Measurements from ENCODE around the gene C10orf95.
A peak's percentile ranks its signal among the peaks of the same experiment; 100 is the strongest.

C10orf95 gene

GRCh38 chr10:102412293-102412692 is 39.0 kb downstream of the C10orf95 start:
- CTCF ChIA-PET = interaction anchor here (0.6 to 4.5 kb wide), 5 partner anchors 8 to 166 kb away, joined by 4 to 28 read pairs (median 6); no protein-coding TSS in a partner anchor
- Histone ChIP-seq H3K27ac (ENCODE audit: extremely low read depth, low read depth, low read length) (no peak overlapping the region), H3K36me3 (ENCODE audit: control insufficient read depth in 2 of 2, insufficient read depth in 1 of 2, low read length in 2 of 2) (no peaks in the 10 kb centered on the region), H3K4me1 (ENCODE audit: control insufficient read depth, insufficient read depth, low read length) (no peaks in the 10 kb centered on the region; the same call in 1 of the 2 replicates), H3K9me3 (ENCODE audit: control insufficient read depth, insufficient read depth, low read depth, low read length) (no peaks in the 10 kb centered on the region), H3K4me3 (ENCODE audit: low read depth, low read length) (no peak overlapping the region)
- POLR2A ChIA-PET = interaction anchor here (2.1 kb wide), 1 partner anchor 9 kb away, joined by 6 read pairs; the partner anchor contains the start of gene FBXL15
- TF ChIP-seq ZNF626 (tag by site-specific recombination; IDR thresholded peaks at IDR 0.05) (no peak), ZNF600 (tag by site-specific recombination; IDR thresholded peaks at IDR 0.05) (no peak), ZNF274 (IDR thresholded peaks at IDR 0.05; ENCODE audit: low read length) (no peak), ZNF274 (tag by site-specific recombination; IDR thresholded peaks at IDR 0.05; ENCODE audit: borderline replicate concordance) (no peak), ZNF768 (tag by site-specific recombination; IDR thresholded peaks at IDR 0.05) (no peak), HOXA7 (CRISPR knock-in tag; IDR thresholded peaks at IDR 0.05; ENCODE audit: borderline replicate concordance) (no peak)

DNA sequence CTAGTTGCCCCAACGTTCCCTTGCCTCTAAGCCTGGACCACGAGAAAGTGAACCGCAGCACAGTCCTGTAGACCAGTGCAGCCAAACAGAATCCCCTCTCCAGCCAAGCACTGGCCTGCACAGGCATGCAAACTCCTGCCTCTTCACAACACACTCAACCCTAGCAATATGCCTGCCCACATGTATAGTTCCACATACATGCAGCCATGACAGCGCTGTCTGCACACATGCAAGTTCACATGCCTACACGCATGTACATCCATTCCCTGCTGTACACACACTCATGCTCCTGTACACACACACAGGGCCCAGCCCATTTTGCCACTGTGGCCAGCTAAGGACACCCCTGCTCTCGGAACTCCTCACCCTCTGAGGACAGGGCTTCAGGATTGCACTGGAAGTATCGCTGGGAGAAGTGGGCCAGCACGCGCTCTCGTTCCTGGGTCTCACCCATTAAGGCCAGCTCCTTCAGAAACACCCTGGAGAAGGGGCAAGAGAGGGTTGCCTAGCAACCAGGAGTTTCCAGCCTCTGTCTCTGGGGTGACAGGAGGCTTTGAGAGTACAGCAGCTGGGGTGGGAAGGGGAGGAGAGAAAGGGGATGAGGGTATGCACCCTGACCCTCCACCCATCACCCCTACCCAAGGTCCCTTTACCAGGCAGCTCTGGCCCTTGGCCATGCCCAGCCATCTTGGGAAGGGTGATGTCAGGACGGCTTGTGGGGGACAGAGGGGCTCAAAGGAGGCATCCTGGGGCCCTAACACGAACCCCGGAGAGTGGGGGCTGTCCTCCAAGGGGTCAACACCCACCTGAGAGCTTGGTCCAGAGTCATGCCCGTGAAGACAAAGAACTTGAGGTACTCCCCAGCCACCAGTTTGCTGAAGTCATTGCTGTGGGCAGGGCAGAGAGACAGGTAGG is 39.7 kb downstream of the C10orf95 start:
- POLR2A ChIA-PET = interaction anchor here (2.1 kb wide), 1 partner anchor 10 kb away, joined by 6 read pairs; the partner anchor contains the start of gene FBXL15
- no peak overlapping the region for H3K4me3 ChIP-seq (ENCODE audit: low read depth, low read length)
- H3K4me1 ChIP-seq (ENCODE audit: control insufficient read depth, insufficient read depth, low read length) = no peaks in the 10 kb centered on the region; the same call in 1 of the 2 replicates
- no peaks in the 10 kb centered on the region for H3K9me3 ChIP-seq (ENCODE audit: control insufficient read depth, insufficient read depth, low read depth, low read length)
- H3K36me3 ChIP-seq (ENCODE audit: control insufficient read depth in 2 of 2, insufficient read depth in 1 of 2, low read length in 2 of 2) = no peaks in the 10 kb centered on the region
- CTCF ChIA-PET = interaction anchor here (0.6 to 4.5 kb wide), 6 partner anchors 7 to 185 kb away, joined by 4 to 28 read pairs (median 7); no protein-coding TSS in a partner anchor
- no peak for TF ChIP-seq ZFP37 (tag by site-specific recombination; IDR thresholded peaks at IDR 0.05)
- peak; percentile 80 for TF ChIP-seq ZNF600 (tag by site-specific recombination; IDR thresholded peaks at IDR 0.05)
- no peak for TF ChIP-seq ZNF830 (tag by site-specific recombination; IDR thresholded peaks at IDR 0.05; ENCODE audit: low read depth)
- no peak overlapping the region for H3K27ac ChIP-seq (ENCODE audit: extremely low read depth, low read depth, low read length)

GRCh38 chr10:102410429-102411073 is 40.8 kb downstream of the C10orf95 start:
- CTCF ChIA-PET = interaction anchor here (0.7 to 4.5 kb wide), 4 partner anchors 9 to 180 kb away, joined by 3 to 28 read pairs (median 6); no protein-coding TSS in a partner anchor
- no peaks in the 10 kb centered on the region for H3K9me3 ChIP-seq (ENCODE audit: control insufficient read depth, insufficient read depth, low read depth, low read length)
- POLR2A ChIA-PET = interaction anchor here (1.3 kb wide), 1 partner anchor 12 kb away, joined by 4 read pairs; no protein-coding TSS in a partner anchor
- H3K27ac ChIP-seq (ENCODE audit: extremely low read depth, low read depth, low read length) = no peak overlapping the region
- no peaks in the 10 kb centered on the region for H3K36me3 ChIP-seq (ENCODE audit: control insufficient read depth in 2 of 2, insufficient read depth in 1 of 2, low read length in 2 of 2)
- no peaks in the 10 kb centered on the region; the same call in 1 of the 2 replicates for H3K4me1 ChIP-seq (ENCODE audit: control insufficient read depth, insufficient read depth, low read length)
- no peak overlapping the region for H3K4me3 ChIP-seq (ENCODE audit: low read depth, low read length)
- TF ChIP-seq ZNF626 (tag by site-specific recombination; IDR thresholded peaks at IDR 0.05) (no peak), ZNF274 (IDR thresholded peaks at IDR 0.05; ENCODE audit: low read length) (no peak), ZNF274 (tag by site-specific recombination; IDR thresholded peaks at IDR 0.05; ENCODE audit: borderline replicate concordance) (no peak), ZNF24 (tag by site-specific recombination; IDR thresholded peaks at IDR 0.05) (no peak)

DNA sequence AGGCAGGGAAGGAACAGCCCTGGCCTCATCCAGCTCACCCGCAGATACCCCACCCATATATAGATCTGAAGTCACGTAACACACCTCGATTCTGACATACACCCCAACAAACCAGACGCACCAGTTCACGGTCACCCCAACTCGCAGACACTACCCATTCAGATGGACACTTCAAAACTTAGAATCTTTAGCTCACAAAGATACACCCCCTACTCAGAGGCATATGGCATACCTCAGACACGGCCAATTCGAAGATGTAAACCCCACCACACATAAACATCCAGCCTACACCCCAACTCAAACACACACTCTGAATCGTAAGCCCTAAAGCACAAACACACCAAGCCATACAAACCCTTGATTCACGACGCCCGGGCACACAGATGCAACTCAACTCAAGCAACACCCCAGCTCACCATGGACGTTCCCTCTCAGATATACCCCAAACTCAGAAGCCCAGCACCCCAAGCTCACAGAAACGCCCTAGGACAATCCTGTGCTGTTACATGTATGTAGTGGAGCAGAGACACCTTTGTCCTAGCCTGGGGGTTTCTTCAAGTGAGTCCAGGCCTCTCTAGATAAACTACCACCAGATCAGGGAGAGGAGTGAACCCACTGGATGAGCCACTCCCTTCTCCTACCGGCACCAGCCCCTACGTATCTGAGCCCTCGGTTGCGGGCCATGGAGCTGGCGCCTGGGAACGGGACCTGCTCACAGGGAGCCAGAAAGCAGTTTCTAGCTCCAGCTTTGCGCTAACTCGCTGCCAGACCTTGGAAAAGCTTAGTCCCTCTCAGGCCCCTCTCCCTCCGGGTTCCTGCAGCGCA is 41.5 kb downstream of the C10orf95 start:
- ChIA-PET POLR2A (interaction anchor here (1.0 to 1.3 kb wide), 2 partner anchors 11 kb away, joined by 3 to 4 read pairs; no protein-coding TSS in a partner anchor), CTCF (interaction anchor here (0.6 to 4.5 kb wide), 4 partner anchors 8 to 180 kb away, joined by 3 to 28 read pairs (median 4); partner anchors contain the start of gene NFKB2)
- Histone ChIP-seq H3K9me3 (ENCODE audit: control insufficient read depth, insufficient read depth, low read depth, low read length) (no peaks in the 10 kb centered on the region), H3K36me3 (ENCODE audit: control insufficient read depth in 2 of 2, insufficient read depth in 1 of 2, low read length in 2 of 2) (no peaks in the 10 kb centered on the region), H3K4me3 (ENCODE audit: low read depth, low read length) (no peak overlapping the region), H3K4me1 (ENCODE audit: control insufficient read depth, insufficient read depth, low read length) (no peaks in the 10 kb centered on the region; the same call in 1 of the 2 replicates), H3K27ac (ENCODE audit: extremely low read depth, low read depth, low read length) (no peak overlapping the region)
- no peak for TF ChIP-seq GLIS1 (tag by site-specific recombination; IDR thresholded peaks at IDR 0.05)
- TF ChIP-seq SP3 (tag by site-specific recombination; IDR thresholded peaks at IDR 0.05) = 0 out of 2 replicates have a peak, but pooled peaks have one; percentile 11
- 0 out of 2 replicates have a peak, but pooled peaks have one; percentile 31 for TF ChIP-seq ZBTB6 (tag by site-specific recombination; IDR thresholded peaks at IDR 0.05)
- TF ChIP-seq ZBTB10 (tag by site-specific recombination; IDR thresholded peaks at IDR 0.05) = 0 out of 2 replicates have a peak, but pooled peaks have one; percentile 52
- TF ChIP-seq ZNF600 (tag by site-specific recombination; IDR thresholded peaks at IDR 0.05) = 0 out of 2 replicates have a peak, but pooled peaks have one; percentile 10
- TF ChIP-seq ZNF843 (tag by site-specific recombination; IDR thresholded peaks at IDR 0.05) = no peak
- no peak for TF ChIP-seq ZNF747 (tag by site-specific recombination; IDR thresholded peaks at IDR 0.05)
